Skin of body (tissue), 2 donors: ENCODE data around the gene PLPP3. TPM values are rescaled to one million over a fixed set of nuclear protein-coding genes. Genes with fewer than 3 reads are reported as not detected.
"Not testable (repeated sequence)": the region's sequence is repeated elsewhere in the genome, so short reads cannot be mapped to it uniquely, and the experiment has no call there.

Source experiments
- DNase-seq: peaks from one replicate; lab custom pipeline; 2025; lab: John Stamatoyannopoulos, UW
- total RNA-seq: library from RNA; depleted of rRNA; stranded (reverse); fragments of >200 nt; gene quantifications from one replicate; pipeline ENCODE4 v1.2.3, GENCODE V29; 2014

PLPP3 gene
- total RNA-seq = 124 TPM

- DNase-seq = peak; percentile 98
Observed at GRCh38 chr1:56578963-56579875, at the start of gene PLPP3. Gene PLPP3 (minus strand): TSS chr1:56579563. CDS start chr1:56579016, 547 bp downstream.

- no peak for DNase-seq
Observed at GRCh38 chr1:56627636-56628039, 48.3 kb upstream of the PLPP3 start.

GRCh38 chr1:56627019-56627635 lies 47.8 kb upstream of the PLPP3 start:
- no peak for DNase-seq

GRCh38 chr1:56626546-56626945 lies 47.2 kb upstream of the PLPP3 start:
- peak; percentile 1 for DNase-seq

- DNase-seq = no peak
Observed at GRCh38 chr1:56625819-56626440, 46.6 kb upstream of the PLPP3 start.

GRCh38 chr1:56617141-56617540 lies 37.8 kb upstream of the PLPP3 start:
- DNase-seq = no peak

- DNase-seq = not testable (repeated sequence)
Observed at GRCh38 chr1:56610770-56611169, 31.4 kb upstream of the PLPP3 start.

- DNase-seq = not testable (repeated sequence)
Observed at GRCh38 chr1:56610097-56610496, 30.7 kb upstream of the PLPP3 start.

- not testable (repeated sequence) for DNase-seq
Observed at GRCh38 chr1:56595397-56596191, 16.2 kb upstream of the PLPP3 start.

GRCh38 chr1:56591909-56592308 lies 12.5 kb upstream of the PLPP3 start:
- no peak for DNase-seq

GRCh38 chr1:56590520-56591011 lies 11.2 kb upstream of the PLPP3 start:
- no peak for DNase-seq

- no peak for DNase-seq
Observed at GRCh38 chr1:56589369-56589768, 10.0 kb upstream of the PLPP3 start.

GRCh38 chr1:56586502-56586901 lies 7.1 kb upstream of the PLPP3 start:
- DNase-seq = no peak

- DNase-seq = no peak
Observed at GRCh38 chr1:56585985-56586384, 6.6 kb upstream of the PLPP3 start.

- peak; percentile 54 for DNase-seq
Observed at GRCh38 chr1:56584910-56585528, 5.7 kb upstream of the PLPP3 start.

- DNase-seq = no peak
Observed at GRCh38 chr1:56583957-56584468, 4.7 kb upstream of the PLPP3 start.

- DNase-seq = no peak
Observed at GRCh38 chr1:56580771-56581170, 1.4 kb upstream of the PLPP3 start.

GRCh38 chr1:56578138-56578962 lies 1.0 kb downstream of the PLPP3 start:
- DNase-seq = no peak

- peak; percentile 58 for DNase-seq
Observed at GRCh38 chr1:56577406-56578137, 1.8 kb downstream of the PLPP3 start.
